ENCODE measurements around the gene LOX. TPM values are rescaled to one million over a fixed set of nuclear protein-coding genes. Genes with fewer than 3 reads are reported as not detected.

Gene LOX
- total and polyA plus RNA-seq, 9 of the 15 experiments (the other 6 are each of a cell fraction or from before 2014, with no cell fraction given), result 0.06 to 0.09 TPM; not detected in 7

DNA sequence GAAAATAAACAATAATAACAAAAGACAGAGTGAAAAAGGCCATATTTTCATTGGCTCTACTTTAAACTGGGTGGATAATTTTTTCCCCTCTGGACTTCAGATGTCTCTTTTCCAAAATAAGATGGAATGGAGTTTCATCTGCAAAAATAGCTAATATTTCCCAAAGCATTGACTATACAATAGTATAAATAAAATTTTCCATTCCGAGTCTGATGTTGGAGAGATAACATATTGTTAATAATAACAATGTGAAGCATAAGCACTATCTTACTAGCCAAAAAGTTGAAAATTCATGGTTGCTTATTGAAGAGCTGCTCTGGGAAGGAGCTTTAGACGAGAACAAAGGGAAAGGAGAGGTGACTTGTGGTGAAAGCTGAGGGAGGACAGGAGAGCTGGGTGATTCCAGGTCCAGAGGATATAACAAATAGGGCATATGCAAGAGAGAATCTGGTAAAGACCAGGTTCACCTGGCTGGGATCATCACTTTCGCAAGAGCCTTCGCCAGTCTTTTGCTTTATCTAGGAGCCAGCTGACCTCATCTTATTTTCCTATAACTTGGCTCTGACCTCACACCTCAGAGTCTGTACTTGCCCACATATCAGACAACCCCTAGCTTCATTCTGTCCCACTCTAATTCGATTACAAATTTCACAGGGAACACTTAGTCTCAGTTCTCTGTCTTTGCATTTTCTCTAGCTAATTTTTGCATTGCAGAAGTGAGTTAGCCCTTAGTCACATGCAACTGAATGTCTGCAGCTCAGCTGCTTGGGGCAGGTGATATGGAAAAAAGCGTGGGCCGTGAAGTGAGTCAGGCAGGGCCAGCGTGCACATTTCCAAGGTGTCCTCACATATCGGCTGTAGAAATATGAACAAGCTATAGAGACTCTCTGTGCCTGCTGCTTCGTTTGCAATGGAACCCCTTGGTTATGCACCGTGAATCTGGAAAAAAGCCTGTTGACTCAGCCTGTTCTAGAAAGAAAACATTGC, 43.7 kb upstream of the LOX start (continued):
- TF ChIP-seq MIER1 (IDR thresholded peaks at IDR 0.05; ENCODE audit: low read depth), result no peak
- TF ChIP-seq NCOA1 (IDR thresholded peaks at IDR 0.05; ENCODE audit: low read depth), result no peak
- no peak for TF ChIP-seq ZNF445 (CRISPR knock-in tag; IDR thresholded peaks at IDR 0.05; ENCODE audit: low read depth)
- TF ChIP-seq SLC30A9 (CRISPR knock-in tag; IDR thresholded peaks at IDR 0.05), result no peak
- no peak for TF ChIP-seq ZNF696 (CRISPR knock-in tag; conservative IDR thresholded peaks at IDR 0.05)
- TF ChIP-seq CXXC5 (CRISPR knock-in tag; IDR thresholded peaks at IDR 0.05), result 0 out of 2 replicates have a peak, but pooled peaks have one; percentile 29
- no peak for TF ChIP-seq FOXJ3 (CRISPR knock-in tag; IDR thresholded peaks at IDR 0.05)
- no peak for TF ChIP-seq NFRKB (IDR thresholded peaks at IDR 0.05; ENCODE audit: low read depth)
- TF ChIP-seq BCLAF1 (IDR thresholded peaks at IDR 0.05; ENCODE audit: borderline replicate concordance in 1 of 2, control insufficient read depth in 1 of 2, low read depth in 2 of 2, low read length in 1 of 2), result no peak
- no peak for TF ChIP-seq ZNF232 (CRISPR knock-in tag; IDR thresholded peaks at IDR 0.05)
- TF ChIP-seq CC2D1A (IDR thresholded peaks at IDR 0.05), result no peak
- TF ChIP-seq NCOA6 (IDR thresholded peaks at IDR 0.05), result no peak
- TF ChIP-seq LEF1 (IDR thresholded peaks at IDR 0.05), result 0 out of 2 replicates have a peak, but pooled peaks have one; percentile 46
- no peak for TF ChIP-seq NR0B1 (IDR thresholded peaks at IDR 0.05; ENCODE audit: partially characterized antibody)
- no peak for TF ChIP-seq ADNP (tag; IDR thresholded peaks at IDR 0.05)
- no peak for TF ChIP-seq ZNF436 (CRISPR knock-in tag; IDR thresholded peaks at IDR 0.05)
- no peak for TF ChIP-seq TARDBP (IDR thresholded peaks at IDR 0.05)
- TF ChIP-seq TGIF2 (CRISPR knock-in tag; IDR thresholded peaks at IDR 0.05), result no peak
- TF ChIP-seq FOXM1 (IDR thresholded peaks at IDR 0.05; ENCODE audit: low read depth), result 0 out of 2 replicates have a peak, but pooled peaks have one; percentile 17
- no peak for TF ChIP-seq FOXM1 (CRISPR knock-in tag; IDR thresholded peaks at IDR 0.05; ENCODE audit: low read depth)
- TF ChIP-seq, protein P1, sequence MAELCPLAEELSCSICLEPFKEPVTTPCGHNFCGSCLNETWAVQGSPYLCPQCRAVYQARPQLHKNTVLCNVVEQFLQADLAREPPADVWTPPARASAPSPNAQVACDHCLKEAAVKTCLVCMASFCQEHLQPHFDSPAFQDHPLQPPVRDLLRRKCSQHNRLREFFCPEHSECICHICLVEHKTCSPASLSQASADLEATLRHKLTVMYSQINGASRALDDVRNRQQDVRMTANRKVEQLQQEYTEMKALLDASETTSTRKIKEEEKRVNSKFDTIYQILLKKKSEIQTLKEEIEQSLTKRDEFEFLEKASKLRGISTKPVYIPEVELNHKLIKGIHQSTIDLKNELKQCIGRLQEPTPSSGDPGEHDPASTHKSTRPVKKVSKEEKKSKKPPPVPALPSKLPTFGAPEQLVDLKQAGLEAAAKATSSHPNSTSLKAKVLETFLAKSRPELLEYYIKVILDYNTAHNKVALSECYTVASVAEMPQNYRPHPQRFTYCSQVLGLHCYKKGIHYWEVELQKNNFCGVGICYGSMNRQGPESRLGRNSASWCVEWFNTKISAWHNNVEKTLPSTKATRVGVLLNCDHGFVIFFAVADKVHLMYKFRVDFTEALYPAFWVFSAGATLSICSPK (IDR thresholded peaks at IDR 0.05; ENCODE audit: borderline replicate concordance), result no peak
- no peak for TF ChIP-seq MCM3 (IDR thresholded peaks at IDR 0.05)
- no peak for TF ChIP-seq ZFP30 (CRISPR knock-in tag; IDR thresholded peaks at IDR 0.05; ENCODE audit: borderline replicate concordance)

Measured in K562 (cell line).